ENCODE results near the gene RBFOX1.

GRCh38 chr16:7390974-7391373, 58.3 kb downstream of the RBFOX1 start:
- TF ChIP-seq, protein P1, sequence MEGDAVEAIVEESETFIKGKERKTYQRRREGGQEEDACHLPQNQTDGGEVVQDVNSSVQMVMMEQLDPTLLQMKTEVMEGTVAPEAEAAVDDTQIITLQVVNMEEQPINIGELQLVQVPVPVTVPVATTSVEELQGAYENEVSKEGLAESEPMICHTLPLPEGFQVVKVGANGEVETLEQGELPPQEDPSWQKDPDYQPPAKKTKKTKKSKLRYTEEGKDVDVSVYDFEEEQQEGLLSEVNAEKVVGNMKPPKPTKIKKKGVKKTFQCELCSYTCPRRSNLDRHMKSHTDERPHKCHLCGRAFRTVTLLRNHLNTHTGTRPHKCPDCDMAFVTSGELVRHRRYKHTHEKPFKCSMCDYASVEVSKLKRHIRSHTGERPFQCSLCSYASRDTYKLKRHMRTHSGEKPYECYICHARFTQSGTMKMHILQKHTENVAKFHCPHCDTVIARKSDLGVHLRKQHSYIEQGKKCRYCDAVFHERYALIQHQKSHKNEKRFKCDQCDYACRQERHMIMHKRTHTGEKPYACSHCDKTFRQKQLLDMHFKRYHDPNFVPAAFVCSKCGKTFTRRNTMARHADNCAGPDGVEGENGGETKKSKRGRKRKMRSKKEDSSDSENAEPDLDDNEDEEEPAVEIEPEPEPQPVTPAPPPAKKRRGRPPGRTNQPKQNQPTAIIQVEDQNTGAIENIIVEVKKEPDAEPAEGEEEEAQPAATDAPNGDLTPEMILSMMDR (IDR thresholded peaks at IDR 0.05): no peak
- no peak for TF ChIP-seq ZFX (IDR thresholded peaks at IDR 0.05; ENCODE audit: borderline replicate concordance)
